Vagina (tissue), 2 donors: ENCODE results near the gene MUCL3. TPM values are rescaled to one million over a fixed set of nuclear protein-coding genes. Genes with fewer than 3 reads are reported as not detected.

ENCODE experiments used
- DNase-seq, 2 donors: peaks; one replicate each; pipeline ENCODE4 v3.0.0-alpha.2; 2017; ENCODE audit errors: extremely low spot score in 2 of 2
- H3K27ac ChIP-seq: fragments of 200-600 bp; sonication (generic); one replicate; pipeline ENCODE4 v1.5.1; 2019
- H3K27me3 ChIP-seq: fragments of 200-600 bp; sonication (generic); one replicate; pipeline ENCODE4 v1.5.1; 2019
- H3K36me3 ChIP-seq, 2 donors: fragments of 200-600 bp; sonication (generic); one replicate each; pipeline ENCODE4 v1.5.1; 2017 to 2019
- H3K4me1 ChIP-seq: fragments of 200-600 bp; sonication (generic); one replicate; pipeline ENCODE4 v1.5.1; 2019
- H3K4me3 ChIP-seq, 2 donors: fragments of 200-600 bp; sonication (generic); 1 replicate in 1 of 2; 2 replicates in 1 of 2; pipeline ENCODE4 v1.5.1; 2016 to 2019
- H3K9me3 ChIP-seq: fragments of 200-600 bp; sonication (generic); one replicate; pipeline ENCODE4 v1.5.1; 2019
- POLR2A ChIP-seq, 2 donors: fragments of 450-650 bp; IDR thresholded peaks; one replicate each; pipeline ENCODE4 v1.6.1; 2017; ENCODE audit warnings: antibody characterized with exemption in 2 of 2, mild to moderate bottlenecking in 2 of 2, moderate library complexity in 2 of 2
- POLR2AphosphoS5 ChIP-seq, 2 donors: sonication (generic); formaldehyde crosslinking; IDR thresholded peaks; one replicate each; pipeline ENCODE4 v1.9.0; 2017; ENCODE audit warnings: antibody characterized with exemption in 2 of 2, mild to moderate bottlenecking in 2 of 2, low read depth in 1 of 2; ENCODE audit not compliant: insufficient read depth in 1 of 2
- intact Hi-C: fragments of 100-400 bp; cut with DNase I; formaldehyde crosslinking; loops from one replicate; pipeline ENCODE4 v1.15.1; 2023
- total RNA-seq: library from RNA; depleted of rRNA; stranded (reverse); fragments of >200 nt; gene quantifications from one replicate; pipeline ENCODE4 v1.2.3, GENCODE V29; 2016
- TF ChIP-seq, protein P1 (sequence below), 3 experiments: fragments of 450-650 bp in 2 of 3; fragments of 200-600 bp in 1 of 3; sonication (generic) in 1 of 3; IDR thresholded peaks; one replicate each; pipeline ENCODE4 v1.5.1; 2017 to 2019; ENCODE audit warnings: antibody characterized with exemption in 3 of 3, mild to moderate bottlenecking in 2 of 3, moderate library complexity in 2 of 3

The MUCL3 gene
- total RNA-seq, 1 donor from 2014 or later, result 0.49 TPM

DNA sequence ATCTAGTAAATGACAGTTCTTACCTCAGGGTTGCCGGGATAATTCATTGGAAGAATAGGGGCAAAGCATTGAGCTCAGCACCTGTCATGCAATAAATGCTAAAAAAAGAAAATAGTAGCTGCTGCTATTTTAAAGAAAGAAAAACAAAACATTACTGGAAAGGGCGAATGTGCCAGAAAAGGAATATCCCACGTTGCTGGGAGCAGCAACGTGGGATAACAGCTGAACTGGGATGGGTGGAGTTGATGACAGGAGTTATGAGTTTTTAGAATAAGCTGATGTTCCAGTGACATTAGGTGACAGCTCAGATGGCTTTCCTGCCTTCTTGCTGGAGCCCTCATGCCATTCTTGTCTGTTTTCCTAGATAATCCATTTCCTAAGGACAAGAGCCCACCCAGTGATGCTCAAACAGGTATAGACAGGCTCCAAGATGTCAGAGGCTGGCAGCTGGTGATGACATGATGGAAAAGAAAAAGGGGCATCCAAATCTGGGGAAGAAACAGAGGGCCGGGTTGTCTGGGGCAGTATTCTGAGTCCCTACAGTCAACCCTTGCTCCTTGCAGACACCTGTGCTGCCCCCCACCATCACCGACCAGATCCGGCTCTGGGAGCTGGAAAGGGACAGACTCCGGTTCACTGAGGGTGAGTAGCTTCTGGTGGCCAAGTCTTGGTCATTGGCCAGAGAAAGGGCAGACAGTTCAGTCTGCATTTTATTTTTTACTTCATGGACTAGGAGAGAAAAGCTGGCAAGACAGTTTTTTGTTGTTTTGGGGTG, 27.8 kb upstream of the MUCL3 start:
- H3K27ac ChIP-seq, result peak overlapping the region; percentile 94
- intact Hi-C loops, result no loop called here
- H3K9me3 ChIP-seq, result no peaks in the 10 kb centered on the region
- TF ChIP-seq POLR2AphosphoS5 (IDR thresholded peaks at IDR 0.05; ENCODE audit: insufficient read depth in 1 of 2, low read depth in 1 of 2) (no peak), POLR2A (IDR thresholded peaks at IDR 0.05) (no peak)
- TF ChIP-seq, protein P1, sequence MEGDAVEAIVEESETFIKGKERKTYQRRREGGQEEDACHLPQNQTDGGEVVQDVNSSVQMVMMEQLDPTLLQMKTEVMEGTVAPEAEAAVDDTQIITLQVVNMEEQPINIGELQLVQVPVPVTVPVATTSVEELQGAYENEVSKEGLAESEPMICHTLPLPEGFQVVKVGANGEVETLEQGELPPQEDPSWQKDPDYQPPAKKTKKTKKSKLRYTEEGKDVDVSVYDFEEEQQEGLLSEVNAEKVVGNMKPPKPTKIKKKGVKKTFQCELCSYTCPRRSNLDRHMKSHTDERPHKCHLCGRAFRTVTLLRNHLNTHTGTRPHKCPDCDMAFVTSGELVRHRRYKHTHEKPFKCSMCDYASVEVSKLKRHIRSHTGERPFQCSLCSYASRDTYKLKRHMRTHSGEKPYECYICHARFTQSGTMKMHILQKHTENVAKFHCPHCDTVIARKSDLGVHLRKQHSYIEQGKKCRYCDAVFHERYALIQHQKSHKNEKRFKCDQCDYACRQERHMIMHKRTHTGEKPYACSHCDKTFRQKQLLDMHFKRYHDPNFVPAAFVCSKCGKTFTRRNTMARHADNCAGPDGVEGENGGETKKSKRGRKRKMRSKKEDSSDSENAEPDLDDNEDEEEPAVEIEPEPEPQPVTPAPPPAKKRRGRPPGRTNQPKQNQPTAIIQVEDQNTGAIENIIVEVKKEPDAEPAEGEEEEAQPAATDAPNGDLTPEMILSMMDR (IDR thresholded peaks at IDR 0.05), result no peak
- no peaks in the 10 kb centered on the region for H3K27me3 ChIP-seq
- no peak for DNase-seq
- peak overlapping the region in 1 of 2 donors; percentile 56 for H3K4me3 ChIP-seq
- H3K36me3 ChIP-seq, result peaks cover 0 to 23% of the 10 kb centered on the region in 2 donors
- H3K4me1 ChIP-seq, result peaks cover 37% of the 10 kb centered on the region

DNA sequence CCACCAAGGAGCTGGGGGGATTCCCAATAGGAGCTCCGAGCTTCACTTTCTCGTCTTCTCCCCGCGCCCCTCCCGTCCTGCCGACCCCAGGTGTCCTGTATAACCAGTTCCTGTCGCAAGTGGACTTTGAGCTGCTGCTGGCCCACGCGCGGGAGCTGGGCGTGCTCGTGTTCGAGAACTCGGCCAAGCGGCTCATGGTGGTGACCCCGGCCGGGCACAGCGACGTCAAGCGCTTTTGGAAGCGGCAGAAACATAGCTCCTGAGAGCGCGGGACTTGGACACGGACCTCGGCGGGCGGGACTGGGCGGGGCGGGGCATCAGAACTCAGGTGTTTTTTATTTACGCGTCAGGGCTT, 27.1 kb upstream of the MUCL3 start:
- Histone ChIP-seq H3K27ac (peak overlapping the region; percentile 94), H3K4me1 (peaks cover 32% of the 10 kb centered on the region), H3K27me3 (no peaks in the 10 kb centered on the region), H3K4me3 (peak overlapping the region; percentile 56 to 65), H3K36me3 (peaks cover 0 to 23% of the 10 kb centered on the region in 2 donors), H3K9me3 (no peaks in the 10 kb centered on the region)
- intact Hi-C loops, result no loop called here
- TF ChIP-seq POLR2A (IDR thresholded peaks at IDR 0.05) (no peak), POLR2AphosphoS5 (IDR thresholded peaks at IDR 0.05; ENCODE audit: insufficient read depth in 1 of 2, low read depth in 1 of 2) (no peak)
- TF ChIP-seq, protein P1 (IDR thresholded peaks at IDR 0.05), result no peak
- DNase-seq, result peak in 1 of 2 donors; percentile 91

DNA sequence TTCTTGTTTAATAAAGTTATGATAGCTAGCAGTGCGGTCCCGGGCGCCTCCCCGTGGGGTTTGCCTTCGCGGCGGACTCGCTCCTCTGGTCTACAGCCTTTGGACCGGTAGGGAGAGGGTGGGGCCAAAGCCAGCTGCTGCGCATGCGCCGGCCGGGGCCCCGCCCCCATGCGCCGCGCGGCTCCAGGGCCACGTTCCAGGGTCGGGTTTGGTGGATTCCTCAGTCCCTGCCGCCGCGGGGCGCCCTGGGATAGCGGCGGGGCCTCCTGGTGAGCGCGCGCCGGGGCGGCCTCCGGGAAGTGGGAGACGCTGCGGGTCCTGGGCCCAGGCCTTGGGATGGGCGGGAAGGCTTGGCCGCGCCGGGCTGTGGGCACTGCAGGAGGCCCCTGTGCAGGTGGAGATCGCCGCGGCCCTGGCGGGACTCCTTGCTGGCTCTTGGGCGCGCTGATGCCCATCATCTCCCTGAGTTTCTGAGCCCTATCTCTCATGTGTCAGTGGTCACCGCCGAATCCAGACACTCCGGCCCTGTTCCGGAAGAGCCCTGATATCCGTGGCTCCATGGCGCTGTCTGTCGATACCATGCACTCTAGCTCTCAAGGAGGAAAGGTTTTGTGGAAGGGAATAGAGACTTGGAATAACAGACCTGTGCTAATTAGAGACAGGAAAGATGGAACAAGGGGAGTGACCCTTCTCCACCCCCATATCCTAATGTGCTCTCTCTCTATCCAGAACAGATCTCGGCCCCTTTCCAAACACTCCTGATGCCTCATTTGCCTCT, 26.5 kb upstream of the MUCL3 start, which contains the start of gene VARS2:
VARS2 (plus strand) TSS at position 163 of the 778 bp plus-strand sequence; CDS start at position 762, 599 bp downstream.
- intact Hi-C loops, result no loop called here
- Histone ChIP-seq H3K27me3 (no peaks in the 10 kb centered on the region), H3K4me1 (peaks cover 27% of the 10 kb centered on the region), H3K27ac (peak within 1 kb of the TSS; percentile 94), H3K36me3 (peaks cover 0 to 28% of the 10 kb centered on the region in 2 donors), H3K4me3 (peak within 1 kb of the TSS; percentile 56 to 65), H3K9me3 (no peaks in the 10 kb centered on the region)
- peak in 1 of 2 donors; percentile 97 for DNase-seq
- TF ChIP-seq POLR2AphosphoS5 (IDR thresholded peaks at IDR 0.05; ENCODE audit: insufficient read depth in 1 of 2, low read depth in 1 of 2), result peak; percentile 76
- peak in 1 of 2 donors; percentile 57 for TF ChIP-seq POLR2A (IDR thresholded peaks at IDR 0.05)
- TF ChIP-seq, protein P1 (IDR thresholded peaks at IDR 0.05), result peak in 1 of 3 experiments; percentile 35

DNA sequence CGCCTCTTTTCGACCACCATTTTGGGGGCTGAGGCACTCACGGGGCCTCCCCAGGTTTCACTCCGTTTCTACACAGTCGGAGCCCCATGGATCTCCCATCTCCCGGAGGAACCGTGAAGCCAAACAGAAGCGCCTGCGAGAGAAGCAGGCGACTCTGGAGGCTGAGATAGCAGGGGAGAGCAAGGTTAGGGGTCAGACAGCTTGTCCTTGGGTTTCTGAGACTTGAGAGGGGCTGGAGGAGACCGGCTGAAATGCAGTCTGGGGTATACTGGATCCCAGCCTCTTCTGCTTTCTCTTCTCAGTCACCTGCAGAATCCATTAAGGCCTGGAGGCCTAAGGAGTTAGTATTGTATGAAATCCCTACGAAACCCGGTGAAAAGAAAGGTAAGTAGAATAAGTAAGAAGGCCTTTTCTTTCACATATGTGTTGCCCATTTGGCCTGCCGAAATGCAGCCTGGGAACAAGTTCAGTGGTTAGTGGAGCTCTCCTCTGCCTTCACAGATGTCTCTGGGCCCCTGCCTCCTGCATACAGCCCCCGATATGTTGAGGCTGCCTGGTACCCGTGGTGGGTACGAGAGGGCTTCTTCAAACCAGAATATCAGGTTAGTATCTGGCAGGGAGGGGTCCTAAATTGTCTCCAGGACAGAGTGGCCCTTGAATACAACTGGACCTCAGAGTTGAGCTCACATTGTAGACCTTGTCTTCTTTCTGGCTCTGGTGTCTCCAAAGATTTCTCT, 25.8 kb upstream of the MUCL3 start:
- Histone ChIP-seq H3K4me3 (peak overlapping the region; percentile 56 to 65), H3K27ac (peak overlapping the region; percentile 94), H3K36me3 (peaks cover 0 to 27% of the 10 kb centered on the region in 2 donors), H3K27me3 (no peaks in the 10 kb centered on the region), H3K4me1 (peaks cover 26% of the 10 kb centered on the region), H3K9me3 (no peaks in the 10 kb centered on the region)
- TF ChIP-seq POLR2AphosphoS5 (IDR thresholded peaks at IDR 0.05; ENCODE audit: insufficient read depth in 1 of 2, low read depth in 1 of 2) (no peak), POLR2A (IDR thresholded peaks at IDR 0.05) (no peak)
- TF ChIP-seq, protein P1 (IDR thresholded peaks at IDR 0.05), result no peak
- intact Hi-C loops, result no loop called here
- DNase-seq, result no peak
